Body of pancreas (tissue), 4 donors: ENCODE results near the gene ANKRD9.

Experiments
- POLR2A ChIP-seq, 3 donors: fragments of 450-650 bp; IDR thresholded peaks; one replicate each; pipeline ENCODE4 v1.6.1; 2016; ENCODE audit warnings: antibody characterized with exemption in 3 of 3, mild to moderate bottlenecking in 2 of 3
- TF ChIP-seq, protein P1 (sequence below), 7 experiments: fragments of 450-650 bp in 4 of 7; fragments of 200-600 bp in 3 of 7; sonication (generic) in 3 of 7; IDR thresholded peaks; one replicate each; pipeline ENCODE4 v1.5.1; 2016 to 2019; ENCODE audit warnings: antibody characterized with exemption in 7 of 7

DNA sequence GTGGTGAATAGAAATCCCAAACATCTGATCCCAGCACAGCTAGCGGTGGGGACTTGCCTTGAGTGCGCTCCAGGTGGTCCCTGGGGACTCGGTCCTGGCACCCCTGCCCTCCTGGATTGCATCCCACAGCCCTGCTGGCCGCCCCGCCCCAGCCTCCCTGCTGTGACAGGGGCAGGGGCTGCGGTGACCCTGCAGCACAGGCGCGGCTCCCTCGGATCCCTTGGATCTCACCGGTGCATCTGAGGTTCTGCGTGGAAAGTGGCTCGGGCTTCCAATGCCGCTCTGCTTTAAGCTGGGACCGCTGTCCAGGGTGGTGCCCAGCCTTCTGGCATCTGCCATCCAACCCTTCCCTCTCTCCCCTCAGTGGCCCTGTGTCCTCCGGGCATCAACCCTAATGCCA is 16.0 kb downstream of the ANKRD9 start:
- TF ChIP-seq, protein P1, sequence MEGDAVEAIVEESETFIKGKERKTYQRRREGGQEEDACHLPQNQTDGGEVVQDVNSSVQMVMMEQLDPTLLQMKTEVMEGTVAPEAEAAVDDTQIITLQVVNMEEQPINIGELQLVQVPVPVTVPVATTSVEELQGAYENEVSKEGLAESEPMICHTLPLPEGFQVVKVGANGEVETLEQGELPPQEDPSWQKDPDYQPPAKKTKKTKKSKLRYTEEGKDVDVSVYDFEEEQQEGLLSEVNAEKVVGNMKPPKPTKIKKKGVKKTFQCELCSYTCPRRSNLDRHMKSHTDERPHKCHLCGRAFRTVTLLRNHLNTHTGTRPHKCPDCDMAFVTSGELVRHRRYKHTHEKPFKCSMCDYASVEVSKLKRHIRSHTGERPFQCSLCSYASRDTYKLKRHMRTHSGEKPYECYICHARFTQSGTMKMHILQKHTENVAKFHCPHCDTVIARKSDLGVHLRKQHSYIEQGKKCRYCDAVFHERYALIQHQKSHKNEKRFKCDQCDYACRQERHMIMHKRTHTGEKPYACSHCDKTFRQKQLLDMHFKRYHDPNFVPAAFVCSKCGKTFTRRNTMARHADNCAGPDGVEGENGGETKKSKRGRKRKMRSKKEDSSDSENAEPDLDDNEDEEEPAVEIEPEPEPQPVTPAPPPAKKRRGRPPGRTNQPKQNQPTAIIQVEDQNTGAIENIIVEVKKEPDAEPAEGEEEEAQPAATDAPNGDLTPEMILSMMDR (IDR thresholded peaks at IDR 0.05), result no peak
- no peak for TF ChIP-seq POLR2A (IDR thresholded peaks at IDR 0.05)
